ENCODE data around the gene UROD. TPM values are rescaled to one million over a fixed set of nuclear protein-coding genes. Genes with fewer than 3 reads are reported as not detected.

UROD gene
- total RNA-seq, 4 donors from 2014 or later = 94.5 to 137 (median 99.3) TPM

- no peaks in the 10 kb centered on the region for H3K27me3 ChIP-seq
- no peaks in the 10 kb centered on the region for H3K9me3 ChIP-seq
- peaks cover 18 to 26% of the 10 kb centered on the region in 2 donors for H3K4me1 ChIP-seq
- H3K4me3 ChIP-seq (replicated peaks in 1 of 3) = no peak overlapping the region
- intact Hi-C loops (cut with DNase I) = loop anchor here (10.0 kb wide), 2 partner anchors 189 to 549 kb away; partner anchors contain the start of gene ZSWIM5
- no peak overlapping the region for H3K27ac ChIP-seq
- no peak for DNase-seq
- H3K36me3 ChIP-seq = no peaks in the 10 kb centered on the region
- 85 to 97% methylated on average over 2 of the region's 2 CpGs for WGBS, 2 donors
- TF ChIP-seq CTCF (IDR thresholded peaks at IDR 0.05) (no peak), POLR2A (IDR thresholded peaks at IDR 0.05) (no peak)
These were observed 4.1 kb downstream of the UROD start for GRCh38 chr1:45016090-45016697.

DNA sequence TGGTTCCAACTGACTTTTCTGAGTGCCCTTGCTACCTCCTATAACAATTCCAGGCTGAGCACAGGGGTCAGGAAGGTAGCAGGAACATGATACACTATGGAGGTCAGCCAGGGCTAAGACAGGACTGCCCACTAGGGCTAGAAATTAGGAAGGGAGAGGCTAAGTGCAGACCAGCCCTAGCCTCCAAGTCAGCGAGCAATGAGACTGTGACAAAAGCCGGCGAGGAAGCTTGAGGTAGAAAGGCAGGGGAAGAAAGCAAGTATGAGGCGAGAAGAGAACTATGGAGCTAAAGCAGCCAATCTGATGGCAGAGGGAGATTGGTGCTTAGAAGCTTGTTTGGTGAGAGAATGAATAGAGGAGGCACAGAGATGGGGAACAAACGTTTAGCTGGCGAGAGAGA is 4.7 kb downstream of the UROD start:
- intact Hi-C loops (cut with DNase I) = loop anchor here (10.0 kb wide), 2 partner anchors 188 to 548 kb away; partner anchors contain the start of gene ZSWIM5
- H3K27me3 ChIP-seq = no peaks in the 10 kb centered on the region
- H3K4me1 ChIP-seq = peaks cover 13 to 21% of the 10 kb centered on the region in 2 donors
- no peak for DNase-seq
- H3K9me3 ChIP-seq = no peaks in the 10 kb centered on the region
- H3K36me3 ChIP-seq = no peaks in the 10 kb centered on the region
- WGBS, 2 donors = 80 to 85% methylated on average over 6 of the region's 6 CpGs
- TF ChIP-seq POLR2A (IDR thresholded peaks at IDR 0.05) = no peak
- no peak for TF ChIP-seq CTCF (IDR thresholded peaks at IDR 0.05)
- no peak overlapping the region for H3K4me3 ChIP-seq (replicated peaks in 1 of 3)
- no peak overlapping the region for H3K27ac ChIP-seq

GRCh38 chr1:45018599-45019230 is 6.7 kb downstream of the UROD start:
- Histone ChIP-seq H3K9me3 (no peaks in the 10 kb centered on the region), H3K27me3 (no peaks in the 10 kb centered on the region), H3K4me1 (peaks cover 3 to 9% of the 10 kb centered on the region in 2 donors), H3K4me3 (replicated peaks in 1 of 3) (no peak overlapping the region), H3K36me3 (no peaks in the 10 kb centered on the region), H3K27ac (no peak overlapping the region)
- WGBS, 2 donors = 45 to 71% methylated on average over 8 to 13 of the region's 16 CpGs
- intact Hi-C loops (cut with DNase I) = loop anchor here (2.0 to 10.0 kb wide), 3 partner anchors 186 to 546 kb away; partner anchors contain the start of gene ZSWIM5
- peak; percentile 89 to 91 for DNase-seq
- TF ChIP-seq CTCF (IDR thresholded peaks at IDR 0.05) (peak; percentile 68 to 95 (median 88)), POLR2A (IDR thresholded peaks at IDR 0.05) (no peak)

GRCh38 chr1:45023663-45024062 is 11.6 kb downstream of the UROD start:
- WGBS, 2 donors = 96 to 98% methylated on average over 1 of the region's 1 CpG
- TF ChIP-seq CTCF (IDR thresholded peaks at IDR 0.05) (no peak), POLR2A (IDR thresholded peaks at IDR 0.05) (no peak)

GRCh38 chr1:45026446-45026845 is 14.4 kb downstream of the UROD start:
- Histone ChIP-seq H3K4me3 (replicated peaks in 1 of 3) (no peak overlapping the region), H3K27ac (no peak overlapping the region), H3K27me3 (no peaks in the 10 kb centered on the region), H3K4me1 (no peaks in the 10 kb centered on the region), H3K36me3 (no peaks in the 10 kb centered on the region), H3K9me3 (no peaks in the 10 kb centered on the region)
- no peak for TF ChIP-seq POLR2A (IDR thresholded peaks at IDR 0.05)
- TF ChIP-seq CTCF (IDR thresholded peaks at IDR 0.05) = no peak
- intact Hi-C loops (cut with DNase I) = no loop called here
- WGBS, 2 donors = 94 to 96% methylated on average over 1 of the region's 1 CpG
- no peak for DNase-seq

More at GRCh38 chr1:45023663-45024062, 11.6 kb downstream of the UROD start:
- no peak overlapping the region for H3K27ac ChIP-seq
- no peaks in the 10 kb centered on the region for H3K27me3 ChIP-seq
- H3K9me3 ChIP-seq = no peaks in the 10 kb centered on the region
- H3K4me3 ChIP-seq (replicated peaks in 1 of 3) = no peak overlapping the region
- no peaks in the 10 kb centered on the region for H3K36me3 ChIP-seq
- H3K4me1 ChIP-seq = no peaks in the 10 kb centered on the region
- no peak for DNase-seq
- intact Hi-C loops (cut with DNase I) = no loop called here
